Mammary epithelial cell (primary cell): Measurements from ENCODE around the gene TMEM184A.

ENCODE experiments used
- EZH2 ChIP-seq: IDR thresholded peaks from 2 replicates; pipeline ENCODE4 v1.6.1; 2012; ENCODE audit warnings: low read length, inconsistent platforms, borderline replicate concordance
- TF ChIP-seq, protein P1 (sequence below), 2 donors: IDR thresholded peaks in 1 of 2; conservative IDR thresholded peaks in 1 of 2; 2 replicates each; pipeline ENCODE4 v1.5.1; 2011 to 2012; ENCODE audit warnings: inconsistent platforms in 2 of 2, low read length in 2 of 2, mild to moderate bottlenecking in 2 of 2, control low read depth in 1 of 2, low read depth in 1 of 2; ENCODE audit not compliant: insufficient read depth in 1 of 2; ENCODE audit errors: extremely low read depth in 1 of 2

GRCh38 chr7:1536743-1537534 is 19.1 kb downstream of the TMEM184A start:
- TF ChIP-seq EZH2 = no peak
- TF ChIP-seq, protein P1, sequence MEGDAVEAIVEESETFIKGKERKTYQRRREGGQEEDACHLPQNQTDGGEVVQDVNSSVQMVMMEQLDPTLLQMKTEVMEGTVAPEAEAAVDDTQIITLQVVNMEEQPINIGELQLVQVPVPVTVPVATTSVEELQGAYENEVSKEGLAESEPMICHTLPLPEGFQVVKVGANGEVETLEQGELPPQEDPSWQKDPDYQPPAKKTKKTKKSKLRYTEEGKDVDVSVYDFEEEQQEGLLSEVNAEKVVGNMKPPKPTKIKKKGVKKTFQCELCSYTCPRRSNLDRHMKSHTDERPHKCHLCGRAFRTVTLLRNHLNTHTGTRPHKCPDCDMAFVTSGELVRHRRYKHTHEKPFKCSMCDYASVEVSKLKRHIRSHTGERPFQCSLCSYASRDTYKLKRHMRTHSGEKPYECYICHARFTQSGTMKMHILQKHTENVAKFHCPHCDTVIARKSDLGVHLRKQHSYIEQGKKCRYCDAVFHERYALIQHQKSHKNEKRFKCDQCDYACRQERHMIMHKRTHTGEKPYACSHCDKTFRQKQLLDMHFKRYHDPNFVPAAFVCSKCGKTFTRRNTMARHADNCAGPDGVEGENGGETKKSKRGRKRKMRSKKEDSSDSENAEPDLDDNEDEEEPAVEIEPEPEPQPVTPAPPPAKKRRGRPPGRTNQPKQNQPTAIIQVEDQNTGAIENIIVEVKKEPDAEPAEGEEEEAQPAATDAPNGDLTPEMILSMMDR (conservative IDR thresholded peaks at IDR 0.05 in 1 of 2, IDR thresholded peaks at IDR 0.05 in 1 of 2; ENCODE audit: extremely low read depth in 1 of 2, insufficient read depth in 1 of 2, low read depth in 1 of 2, low read length in 2 of 2) = no peak
